ENCODE results near the gene CX3CL1.

DNA sequence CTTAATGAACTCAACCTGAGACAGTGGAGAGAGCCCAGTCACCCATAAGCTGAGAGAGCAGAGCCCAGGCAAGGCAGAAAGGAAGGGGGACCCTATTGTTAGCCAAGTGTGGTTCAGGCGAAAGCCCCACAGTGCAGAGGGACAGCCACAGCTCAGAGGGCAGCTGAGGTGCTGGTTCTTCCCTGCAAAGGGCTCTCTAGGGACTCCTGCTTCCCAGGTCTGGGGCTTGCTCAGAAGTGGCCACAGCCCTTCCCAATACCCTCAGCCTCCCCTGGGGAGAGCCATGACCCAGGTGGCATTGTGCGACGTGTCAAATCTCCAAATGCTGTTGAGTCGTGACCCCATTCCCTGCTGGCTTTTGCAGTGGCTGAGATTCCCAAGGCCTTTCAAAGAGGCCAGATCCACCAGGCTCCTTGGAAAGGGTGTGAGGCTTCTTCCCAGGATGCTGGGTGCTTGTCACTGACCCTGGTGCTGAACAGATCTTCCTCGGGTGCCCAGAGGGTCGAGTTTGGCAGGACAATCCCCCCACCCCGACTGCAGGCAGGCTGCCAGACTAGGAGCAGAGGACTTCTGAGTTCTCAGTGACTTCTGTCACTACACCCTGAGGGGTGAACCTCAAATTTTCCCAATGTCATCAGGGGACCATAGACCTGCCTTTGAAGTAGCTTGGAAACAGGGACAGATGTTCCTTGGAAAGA is 29.8 kb downstream of the CX3CL1 start:
- TF ChIP-seq EZH2 (IDR thresholded peaks at IDR 0.05; ENCODE audit: borderline replicate concordance, insufficient read depth, low read length, poor library complexity, severe bottlenecking) = no peak
- TF ChIP-seq, protein P1, sequence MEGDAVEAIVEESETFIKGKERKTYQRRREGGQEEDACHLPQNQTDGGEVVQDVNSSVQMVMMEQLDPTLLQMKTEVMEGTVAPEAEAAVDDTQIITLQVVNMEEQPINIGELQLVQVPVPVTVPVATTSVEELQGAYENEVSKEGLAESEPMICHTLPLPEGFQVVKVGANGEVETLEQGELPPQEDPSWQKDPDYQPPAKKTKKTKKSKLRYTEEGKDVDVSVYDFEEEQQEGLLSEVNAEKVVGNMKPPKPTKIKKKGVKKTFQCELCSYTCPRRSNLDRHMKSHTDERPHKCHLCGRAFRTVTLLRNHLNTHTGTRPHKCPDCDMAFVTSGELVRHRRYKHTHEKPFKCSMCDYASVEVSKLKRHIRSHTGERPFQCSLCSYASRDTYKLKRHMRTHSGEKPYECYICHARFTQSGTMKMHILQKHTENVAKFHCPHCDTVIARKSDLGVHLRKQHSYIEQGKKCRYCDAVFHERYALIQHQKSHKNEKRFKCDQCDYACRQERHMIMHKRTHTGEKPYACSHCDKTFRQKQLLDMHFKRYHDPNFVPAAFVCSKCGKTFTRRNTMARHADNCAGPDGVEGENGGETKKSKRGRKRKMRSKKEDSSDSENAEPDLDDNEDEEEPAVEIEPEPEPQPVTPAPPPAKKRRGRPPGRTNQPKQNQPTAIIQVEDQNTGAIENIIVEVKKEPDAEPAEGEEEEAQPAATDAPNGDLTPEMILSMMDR (IDR thresholded peaks at IDR 0.05; ENCODE audit: poor library complexity, severe bottlenecking) = no peak
- TF ChIP-seq, protein P2, sequence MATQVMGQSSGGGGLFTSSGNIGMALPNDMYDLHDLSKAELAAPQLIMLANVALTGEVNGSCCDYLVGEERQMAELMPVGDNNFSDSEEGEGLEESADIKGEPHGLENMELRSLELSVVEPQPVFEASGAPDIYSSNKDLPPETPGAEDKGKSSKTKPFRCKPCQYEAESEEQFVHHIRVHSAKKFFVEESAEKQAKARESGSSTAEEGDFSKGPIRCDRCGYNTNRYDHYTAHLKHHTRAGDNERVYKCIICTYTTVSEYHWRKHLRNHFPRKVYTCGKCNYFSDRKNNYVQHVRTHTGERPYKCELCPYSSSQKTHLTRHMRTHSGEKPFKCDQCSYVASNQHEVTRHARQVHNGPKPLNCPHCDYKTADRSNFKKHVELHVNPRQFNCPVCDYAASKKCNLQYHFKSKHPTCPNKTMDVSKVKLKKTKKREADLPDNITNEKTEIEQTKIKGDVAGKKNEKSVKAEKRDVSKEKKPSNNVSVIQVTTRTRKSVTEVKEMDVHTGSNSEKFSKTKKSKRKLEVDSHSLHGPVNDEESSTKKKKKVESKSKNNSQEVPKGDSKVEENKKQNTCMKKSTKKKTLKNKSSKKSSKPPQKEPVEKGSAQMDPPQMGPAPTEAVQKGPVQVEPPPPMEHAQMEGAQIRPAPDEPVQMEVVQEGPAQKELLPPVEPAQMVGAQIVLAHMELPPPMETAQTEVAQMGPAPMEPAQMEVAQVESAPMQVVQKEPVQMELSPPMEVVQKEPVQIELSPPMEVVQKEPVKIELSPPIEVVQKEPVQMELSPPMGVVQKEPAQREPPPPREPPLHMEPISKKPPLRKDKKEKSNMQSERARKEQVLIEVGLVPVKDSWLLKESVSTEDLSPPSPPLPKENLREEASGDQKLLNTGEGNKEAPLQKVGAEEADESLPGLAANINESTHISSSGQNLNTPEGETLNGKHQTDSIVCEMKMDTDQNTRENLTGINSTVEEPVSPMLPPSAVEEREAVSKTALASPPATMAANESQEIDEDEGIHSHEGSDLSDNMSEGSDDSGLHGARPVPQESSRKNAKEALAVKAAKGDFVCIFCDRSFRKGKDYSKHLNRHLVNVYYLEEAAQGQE (IDR thresholded peaks at IDR 0.05; ENCODE audit: borderline replicate concordance) = no peak
- TF ChIP-seq POLR2AphosphoS5 (IDR thresholded peaks at IDR 0.05) = no peak
- TF ChIP-seq MXI1 (conservative IDR thresholded peaks at IDR 0.05; ENCODE audit: poor library complexity, severe bottlenecking) = no peak

Data from neural cell (in vitro differentiated cells).